ENCODE measurements around the gene EEIG1. TPM values are rescaled to one million over a fixed set of nuclear protein-coding genes. Genes with fewer than 3 reads are reported as not detected.
"Not testable (repeated sequence)": the region's sequence is repeated elsewhere in the genome, so short reads cannot be mapped to it uniquely, and the experiment has no call there.

EEIG1 gene
- total and polyA plus RNA-seq, 2 experiments from 2014 or later, result 11.2 to 22.4 TPM

- H3K27ac Mint-ChIP-seq; H3K27ac ChIP-seq (ENCODE audit: low read depth); H3K27me3 Mint-ChIP-seq (ENCODE audit: insufficient read depth, low read depth, poor library complexity); H3K27me3 ChIP-seq (ENCODE audit: insufficient read depth); H3K4me1 Mint-ChIP-seq; H4K20me1 ChIP-seq (replicated peaks; ENCODE audit: insufficient read depth); H3K36me3 ChIP-seq (ENCODE audit: insufficient read depth); H3K4me1 ChIP-seq (ENCODE audit: insufficient read depth); H3K9me3 Mint-ChIP-seq; H3F3A ChIP-seq (replicated peaks; ENCODE audit: low read depth); ATAC-seq; H3K9me2 ChIP-seq (ENCODE audit: insufficient read depth); H3K4me3 Mint-ChIP-seq; H2AFZ ChIP-seq; H3K79me2 ChIP-seq (replicated peaks; ENCODE audit: insufficient read depth); H3K4me2 ChIP-seq; H3K4me3 ChIP-seq; DNase-seq (ENCODE audit: low spot score); H3K36me3 Mint-ChIP-seq (ENCODE audit: low read depth): not testable (repeated sequence)
These were observed 42.9 kb upstream of the EEIG1 start for GRCh38 chr9:128023671-128024070.

- Histone ChIP-seq H3K9me2 (ENCODE audit: insufficient read depth) (no peaks in the 10 kb centered on the region), H2AFZ (no peak overlapping the region)
- no peak overlapping the region for H3K27ac Mint-ChIP-seq
These were observed 42.1 kb upstream of the EEIG1 start for GRCh38 chr9:128022886-128023285.

More at GRCh38 chr9:128022886-128023285, 42.1 kb upstream of the EEIG1 start:
- H3K4me2 ChIP-seq, result no peak overlapping the region
- H3K36me3 Mint-ChIP-seq (ENCODE audit: low read depth), result no peaks in the 10 kb centered on the region
- peaks cover 8% of the 10 kb centered on the region for H3K27me3 Mint-ChIP-seq (ENCODE audit: insufficient read depth, low read depth, poor library complexity)
- H4K20me1 ChIP-seq (replicated peaks; ENCODE audit: insufficient read depth), result no peaks in the 10 kb centered on the region
- no peak overlapping the region for H3K27ac ChIP-seq (ENCODE audit: low read depth)
- no peaks in the 10 kb centered on the region; the same call in 2 of the 3 replicates for H3K9me3 Mint-ChIP-seq
- H3K4me3 ChIP-seq, result no peak overlapping the region
- peaks cover 4% of the 10 kb centered on the region; the same call in 2 of the 3 replicates for H3K4me1 Mint-ChIP-seq
- ATAC-seq, result no peak
- H3K36me3 ChIP-seq (ENCODE audit: insufficient read depth), result no peaks in the 10 kb centered on the region
- H3K27me3 ChIP-seq (ENCODE audit: insufficient read depth), result no peaks in the 10 kb centered on the region
- DNase-seq (ENCODE audit: low spot score), result no peak
- TF ChIP-seq ETS1 (IDR thresholded peaks at IDR 0.05) (no peak), EZH2phosphoT487 (IDR thresholded peaks at IDR 0.05; ENCODE audit: unreplicated experiment) (no peak), ZNF114 (CRISPR knock-in tag; IDR thresholded peaks at IDR 0.05) (no peak), CREB1 (CRISPR knock-in tag; IDR thresholded peaks at IDR 0.05; ENCODE audit: low read depth) (no peak), ZNF331 (CRISPR knock-in tag; IDR thresholded peaks at IDR 0.05; ENCODE audit: low read depth) (no peak), STAT1 (IDR thresholded peaks at IDR 0.05; ENCODE audit: unreplicated experiment) (no peak), CTCF (conservative IDR thresholded peaks at IDR 0.05; ENCODE audit: low read depth in 2 of 2) (no peak), EZH2 (IDR thresholded peaks at IDR 0.05; ENCODE audit: low read depth, unreplicated experiment) (no peak), POLR2AphosphoS5 (IDR thresholded peaks at IDR 0.05; ENCODE audit: low read depth) (no peak)
- TF ChIP-seq, protein P1, sequence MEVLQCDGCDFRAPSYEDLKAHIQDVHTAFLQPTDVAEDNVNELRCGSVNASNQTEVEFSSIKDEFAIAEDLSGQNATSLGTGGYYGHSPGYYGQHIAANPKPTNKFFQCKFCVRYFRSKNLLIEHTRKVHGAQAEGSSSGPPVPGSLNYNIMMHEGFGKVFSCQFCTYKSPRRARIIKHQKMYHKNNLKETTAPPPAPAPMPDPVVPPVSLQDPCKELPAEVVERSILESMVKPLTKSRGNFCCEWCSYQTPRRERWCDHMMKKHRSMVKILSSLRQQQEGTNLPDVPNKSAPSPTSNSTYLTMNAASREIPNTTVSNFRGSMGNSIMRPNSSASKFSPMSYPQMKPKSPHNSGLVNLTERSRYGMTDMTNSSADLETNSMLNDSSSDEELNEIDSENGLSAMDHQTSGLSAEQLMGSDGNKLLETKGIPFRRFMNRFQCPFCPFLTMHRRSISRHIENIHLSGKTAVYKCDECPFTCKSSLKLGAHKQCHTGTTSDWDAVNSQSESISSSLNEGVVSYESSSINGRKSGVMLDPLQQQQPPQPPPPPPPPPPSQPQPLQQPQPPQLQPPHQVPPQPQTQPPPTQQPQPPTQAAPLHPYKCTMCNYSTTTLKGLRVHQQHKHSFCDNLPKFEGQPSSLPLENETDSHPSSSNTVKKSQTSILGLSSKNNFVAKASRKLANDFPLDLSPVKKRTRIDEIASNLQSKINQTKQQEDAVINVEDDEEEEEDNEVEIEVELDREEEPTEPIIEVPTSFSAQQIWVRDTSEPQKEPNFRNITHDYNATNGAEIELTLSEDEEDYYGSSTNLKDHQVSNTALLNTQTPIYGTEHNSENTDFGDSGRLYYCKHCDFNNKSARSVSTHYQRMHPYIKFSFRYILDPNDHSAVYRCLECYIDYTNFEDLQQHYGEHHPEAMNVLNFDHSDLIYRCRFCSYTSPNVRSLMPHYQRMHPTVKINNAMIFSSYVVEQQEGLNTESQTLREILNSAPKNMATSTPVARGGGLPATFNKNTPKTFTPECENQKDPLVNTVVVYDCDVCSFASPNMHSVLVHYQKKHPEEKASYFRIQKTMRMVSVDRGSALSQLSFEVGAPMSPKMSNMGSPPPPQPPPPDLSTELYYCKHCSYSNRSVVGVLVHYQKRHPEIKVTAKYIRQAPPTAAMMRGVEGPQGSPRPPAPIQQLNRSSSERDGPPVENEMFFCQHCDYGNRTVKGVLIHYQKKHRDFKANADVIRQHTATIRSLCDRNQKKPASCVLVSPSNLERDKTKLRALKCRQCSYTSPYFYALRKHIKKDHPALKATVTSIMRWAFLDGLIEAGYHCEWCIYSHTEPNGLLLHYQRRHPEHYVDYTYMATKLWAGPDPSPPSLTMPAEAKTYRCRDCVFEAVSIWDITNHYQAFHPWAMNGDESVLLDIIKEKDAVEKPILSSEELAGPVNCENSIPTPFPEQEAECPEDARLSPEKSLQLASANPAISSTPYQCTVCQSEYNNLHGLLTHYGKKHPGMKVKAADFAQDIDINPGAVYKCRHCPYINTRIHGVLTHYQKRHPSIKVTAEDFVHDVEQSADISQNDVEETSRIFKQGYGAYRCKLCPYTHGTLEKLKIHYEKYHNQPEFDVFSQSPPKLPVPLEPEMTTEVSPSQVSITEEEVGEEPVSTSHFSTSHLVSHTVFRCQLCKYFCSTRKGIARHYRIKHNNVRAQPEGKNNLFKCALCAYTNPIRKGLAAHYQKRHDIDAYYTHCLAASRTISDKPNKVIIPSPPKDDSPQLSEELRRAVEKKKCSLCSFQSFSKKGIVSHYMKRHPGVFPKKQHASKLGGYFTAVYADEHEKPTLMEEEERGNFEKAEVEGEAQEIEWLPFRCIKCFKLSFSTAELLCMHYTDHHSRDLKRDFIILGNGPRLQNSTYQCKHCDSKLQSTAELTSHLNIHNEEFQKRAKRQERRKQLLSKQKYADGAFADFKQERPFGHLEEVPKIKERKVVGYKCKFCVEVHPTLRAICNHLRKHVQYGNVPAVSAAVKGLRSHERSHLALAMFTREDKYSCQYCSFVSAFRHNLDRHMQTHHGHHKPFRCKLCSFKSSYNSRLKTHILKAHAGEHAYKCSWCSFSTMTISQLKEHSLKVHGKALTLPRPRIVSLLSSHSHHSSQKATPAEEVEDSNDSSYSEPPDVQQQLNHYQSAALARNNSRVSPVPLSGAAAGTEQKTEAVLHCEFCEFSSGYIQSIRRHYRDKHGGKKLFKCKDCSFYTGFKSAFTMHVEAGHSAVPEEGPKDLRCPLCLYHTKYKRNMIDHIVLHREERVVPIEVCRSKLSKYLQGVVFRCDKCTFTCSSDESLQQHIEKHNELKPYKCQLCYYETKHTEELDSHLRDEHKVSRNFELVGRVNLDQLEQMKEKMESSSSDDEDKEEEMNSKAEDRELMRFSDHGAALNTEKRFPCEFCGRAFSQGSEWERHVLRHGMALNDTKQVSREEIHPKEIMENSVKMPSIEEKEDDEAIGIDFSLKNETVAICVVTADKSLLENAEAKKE (CRISPR knock-in tag; IDR thresholded peaks at IDR 0.05), result no peak
- no peaks in the 10 kb centered on the region for H3K4me1 ChIP-seq (ENCODE audit: insufficient read depth)
- no peak overlapping the region for H3K4me3 Mint-ChIP-seq
- no peaks in the 10 kb centered on the region for H3F3A ChIP-seq (replicated peaks; ENCODE audit: low read depth)
- no peaks in the 10 kb centered on the region for H3K79me2 ChIP-seq (replicated peaks; ENCODE audit: insufficient read depth)
